HepG2 (cell line): ENCODE results near the gene JMJD8. TPM values are rescaled to one million over a fixed set of nuclear protein-coding genes. Genes with fewer than 3 reads are reported as not detected.
A peak's percentile ranks its signal among the peaks of the same experiment; 100 is the strongest.

ENCODE experiments used
- BRD4 ChIP-seq: sonication (generic); formaldehyde crosslinking; IDR thresholded peaks from 2 replicates; pipeline ENCODE4 v1.4.0; 2020; ENCODE audit warnings: missing genetic modification reagents
- GZF1 ChIP-seq: sonication (generic); formaldehyde crosslinking; IDR thresholded peaks from 2 replicates; pipeline ENCODE4 v1.5.1; 2020; ENCODE audit warnings: mild to moderate bottlenecking, missing genetic modification reagents
- KLF9 ChIP-seq: IDR thresholded peaks from 2 replicates; pipeline ENCODE4 v1.6.1; 2016; ENCODE audit warnings: low read depth
- NCOA2 ChIP-seq: sonication (generic); formaldehyde crosslinking; IDR thresholded peaks from 2 replicates; pipeline ENCODE4 v1.8.0; 2022; ENCODE audit warnings: inconsistent platforms
- PAF1 ChIP-seq: IDR thresholded peaks from 2 replicates; pipeline ENCODE4 v1.6.1; 2016; ENCODE audit warnings: missing genetic modification reagents, missing compliant biosample characterization
- PAX8 ChIP-seq: sonication (generic); formaldehyde crosslinking; IDR thresholded peaks from 2 replicates; pipeline ENCODE4 v1.8.0; 2022; ENCODE audit warnings: mild to moderate bottlenecking, missing genetic modification reagents, borderline replicate concordance
- PTBP1 ChIP-seq: fragments of 200-400 bp; formaldehyde crosslinking; IDR thresholded peaks from 2 replicates; pipeline ENCODE4 v1.6.1; 2018; ENCODE audit warnings: low read length, low read depth; ENCODE audit not compliant: poor library complexity, severe bottlenecking
- U2AF2 ChIP-seq: fragments of 200-400 bp; formaldehyde crosslinking; IDR thresholded peaks from 2 replicates; pipeline ENCODE4 v1.6.1; 2017; ENCODE audit warnings: low read depth, mild to moderate bottlenecking, low read length
- ZNF12 ChIP-seq: sonication (generic); formaldehyde crosslinking; IDR thresholded peaks from 2 replicates; pipeline ENCODE4 v1.5.0; 2020; ENCODE audit warnings: missing genetic modification reagents
- ZNF224 ChIP-seq: sonication (generic); formaldehyde crosslinking; IDR thresholded peaks from 2 replicates; pipeline ENCODE4 v1.5.0; 2020; ENCODE audit warnings: mild to moderate bottlenecking, missing genetic modification reagents
- ZNF441 ChIP-seq: sonication (generic); formaldehyde crosslinking; IDR thresholded peaks from 2 replicates; pipeline ENCODE4 v1.7.0; 2021; ENCODE audit warnings: missing genetic modification reagents, borderline replicate concordance
- ZNF546 ChIP-seq: sonication (generic); formaldehyde crosslinking; conservative IDR thresholded peaks from 2 replicates; pipeline ENCODE4 v1.8.1; 2023; ENCODE audit warnings: mild to moderate bottlenecking, missing genetic modification reagents
- ZNF607 ChIP-seq: sonication (generic); formaldehyde crosslinking; IDR thresholded peaks from 2 replicates; pipeline ENCODE4 v1.5.1; 2020; ENCODE audit warnings: missing genetic modification reagents, mild to moderate bottlenecking, borderline replicate concordance
- ZNF615 ChIP-seq: sonication (generic); formaldehyde crosslinking; IDR thresholded peaks from 2 replicates; pipeline ENCODE4 v1.5.0; 2020; ENCODE audit warnings: mild to moderate bottlenecking, missing genetic modification reagents, borderline replicate concordance
- ZNF792 ChIP-seq: IDR thresholded peaks from 2 replicates; pipeline ENCODE4 v1.6.1; 2016
- polyA plus RNA-seq, 8 experiments: library from polyadenylated mRNA; depleted of rRNA in 3 of 8; stranded (reverse) in 7 of 8; unstranded in 1 of 8; fragments of >200 nt; fragmentation: Illumina TruSeq in 4 of 8; extraction: Trizol in 4 of 8; gene quantifications; 2 replicates each; pipeline versions ENCODE4 v1.2.1 to v1.2.3, GENCODE V29; 2011 to 2016; ENCODE audit warnings: low read depth in 4 of 8, missing spikeins in 1 of 8, mixed read lengths in 1 of 8; ENCODE audit not compliant: insufficient read depth in 1 of 8
- total RNA-seq, 5 experiments: library from RNA; depleted of rRNA; stranded (reverse); fragments of >200 nt; fragmentation: Illumina TruSeq; extraction: Trizol; gene quantifications; 2 replicates each; pipeline ENCODE4 v1.2.3, GENCODE V29; 2016; ENCODE audit warnings: low read depth in 1 of 5
- TF ChIP-seq, protein P1 (sequence below): sonication (generic); formaldehyde crosslinking; IDR thresholded peaks from 2 replicates; pipeline ENCODE4 v1.9.0; 2021; ENCODE audit warnings: missing genetic modification reagents, borderline replicate concordance
- TF ChIP-seq, protein P2 (sequence below): sonication (generic); formaldehyde crosslinking; IDR thresholded peaks from 2 replicates; pipeline ENCODE4 v1.5.0; 2020; ENCODE audit warnings: mild to moderate bottlenecking, missing genetic modification reagents
- TF ChIP-seq, protein P3 (sequence below): sonication (generic); formaldehyde crosslinking; IDR thresholded peaks from 2 replicates; pipeline ENCODE4 v1.5.1; 2020; ENCODE audit warnings: mild to moderate bottlenecking, missing genetic modification reagents, moderate library complexity
- TF ChIP-seq, protein P4 (sequence below): sonication (generic); formaldehyde crosslinking; IDR thresholded peaks from 2 replicates; pipeline ENCODE4 v1.4.0; 2020; ENCODE audit warnings: missing genetic modification reagents, borderline replicate concordance

Gene JMJD8
- total and polyA plus RNA-seq, 2 of the 13 experiments (the other 11 are each of a cell fraction or from before 2014, with no cell fraction given) = 2.6 to 11.8 TPM

DNA sequence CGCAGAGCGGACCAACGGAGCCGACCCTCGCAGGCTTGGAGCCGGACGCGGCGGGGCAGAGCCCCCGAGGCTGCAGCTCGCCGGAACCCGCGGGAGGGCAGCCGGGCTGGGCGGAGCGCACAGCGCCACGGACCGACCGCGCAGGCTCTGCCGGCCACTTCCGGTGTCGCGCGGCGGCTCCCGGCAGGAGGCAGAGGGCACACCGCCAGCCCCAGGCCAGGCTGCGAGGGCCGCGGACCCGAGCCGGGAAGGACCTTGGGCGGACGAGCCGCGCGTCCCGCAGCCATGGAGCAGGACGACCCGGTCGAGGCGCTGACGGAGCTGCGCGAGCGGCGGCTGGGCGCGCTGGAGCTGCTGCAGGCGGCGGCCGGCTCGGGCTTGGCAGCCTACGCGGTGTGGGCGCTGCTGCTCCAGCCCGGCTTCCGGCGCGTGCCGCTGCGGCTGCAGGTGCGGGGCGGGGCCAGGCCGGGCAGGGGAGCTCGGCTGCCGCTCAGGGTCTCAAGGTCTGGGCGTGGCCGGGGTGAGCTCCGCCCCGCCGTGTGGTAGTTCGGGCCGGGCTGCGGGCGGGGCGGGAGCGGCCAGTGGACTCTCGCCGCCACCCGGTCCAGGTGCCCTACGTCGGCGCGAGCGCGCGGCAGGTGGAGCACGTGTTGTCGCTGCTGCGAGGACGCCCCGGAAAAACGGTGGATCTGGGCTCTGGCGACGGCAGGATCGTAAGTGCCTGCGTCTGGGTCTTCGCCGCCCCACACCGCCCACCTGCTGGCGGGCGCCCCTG, 37.0 kb upstream of the JMJD8 start, which contains the start of gene ANTKMT (continued):
- TF ChIP-seq ZNF546 (CRISPR knock-in tag) (no peak), GZF1 (CRISPR knock-in tag) (peak; percentile 47; the same call in 1 of the 2 replicates), ZNF792 (CRISPR knock-in tag) (no peak), NCOA2 (CRISPR knock-in tag) (no peak), U2AF2 (no peak), ZNF224 (CRISPR knock-in tag) (0 out of 2 replicates have a peak, but pooled peaks have one; percentile 47), ZNF441 (CRISPR knock-in tag) (no peak; the same call in 1 of the 2 replicates), ZNF615 (CRISPR knock-in tag) (no peak), PAX8 (CRISPR knock-in tag) (peak; percentile 56), BRD4 (CRISPR knock-in tag) (peak; percentile 70), KLF9 (0 out of 2 replicates have a peak, but pooled peaks have one; percentile 11), ZNF607 (CRISPR knock-in tag) (peak; percentile 90; the same call in 1 of the 2 replicates), PTBP1 (no peak), ZNF12 (CRISPR knock-in tag) (0 out of 2 replicates have a peak, but pooled peaks have one; percentile 20), PAF1 (CRISPR knock-in tag) (no peak)
- TF ChIP-seq, protein P1, sequence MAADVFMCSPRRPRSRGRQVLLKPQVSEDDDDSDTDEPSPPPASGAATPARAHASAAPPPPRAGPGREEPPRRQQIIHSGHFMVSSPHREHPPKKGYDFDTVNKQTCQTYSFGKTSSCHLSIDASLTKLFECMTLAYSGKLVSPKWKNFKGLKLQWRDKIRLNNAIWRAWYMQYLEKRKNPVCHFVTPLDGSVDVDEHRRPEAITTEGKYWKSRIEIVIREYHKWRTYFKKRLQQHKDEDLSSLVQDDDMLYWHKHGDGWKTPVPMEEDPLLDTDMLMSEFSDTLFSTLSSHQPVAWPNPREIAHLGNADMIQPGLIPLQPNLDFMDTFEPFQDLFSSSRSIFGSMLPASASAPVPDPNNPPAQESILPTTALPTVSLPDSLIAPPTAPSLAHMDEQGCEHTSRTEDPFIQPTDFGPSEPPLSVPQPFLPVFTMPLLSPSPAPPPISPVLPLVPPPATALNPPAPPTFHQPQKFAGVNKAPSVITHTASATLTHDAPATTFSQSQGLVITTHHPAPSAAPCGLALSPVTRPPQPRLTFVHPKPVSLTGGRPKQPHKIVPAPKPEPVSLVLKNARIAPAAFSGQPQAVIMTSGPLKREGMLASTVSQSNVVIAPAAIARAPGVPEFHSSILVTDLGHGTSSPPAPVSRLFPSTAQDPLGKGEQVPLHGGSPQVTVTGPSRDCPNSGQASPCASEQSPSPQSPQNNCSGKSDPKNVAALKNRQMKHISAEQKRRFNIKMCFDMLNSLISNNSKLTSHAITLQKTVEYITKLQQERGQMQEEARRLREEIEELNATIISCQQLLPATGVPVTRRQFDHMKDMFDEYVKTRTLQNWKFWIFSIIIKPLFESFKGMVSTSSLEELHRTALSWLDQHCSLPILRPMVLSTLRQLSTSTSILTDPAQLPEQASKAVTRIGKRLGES (CRISPR knock-in tag) = no peak
- TF ChIP-seq, protein P2, sequence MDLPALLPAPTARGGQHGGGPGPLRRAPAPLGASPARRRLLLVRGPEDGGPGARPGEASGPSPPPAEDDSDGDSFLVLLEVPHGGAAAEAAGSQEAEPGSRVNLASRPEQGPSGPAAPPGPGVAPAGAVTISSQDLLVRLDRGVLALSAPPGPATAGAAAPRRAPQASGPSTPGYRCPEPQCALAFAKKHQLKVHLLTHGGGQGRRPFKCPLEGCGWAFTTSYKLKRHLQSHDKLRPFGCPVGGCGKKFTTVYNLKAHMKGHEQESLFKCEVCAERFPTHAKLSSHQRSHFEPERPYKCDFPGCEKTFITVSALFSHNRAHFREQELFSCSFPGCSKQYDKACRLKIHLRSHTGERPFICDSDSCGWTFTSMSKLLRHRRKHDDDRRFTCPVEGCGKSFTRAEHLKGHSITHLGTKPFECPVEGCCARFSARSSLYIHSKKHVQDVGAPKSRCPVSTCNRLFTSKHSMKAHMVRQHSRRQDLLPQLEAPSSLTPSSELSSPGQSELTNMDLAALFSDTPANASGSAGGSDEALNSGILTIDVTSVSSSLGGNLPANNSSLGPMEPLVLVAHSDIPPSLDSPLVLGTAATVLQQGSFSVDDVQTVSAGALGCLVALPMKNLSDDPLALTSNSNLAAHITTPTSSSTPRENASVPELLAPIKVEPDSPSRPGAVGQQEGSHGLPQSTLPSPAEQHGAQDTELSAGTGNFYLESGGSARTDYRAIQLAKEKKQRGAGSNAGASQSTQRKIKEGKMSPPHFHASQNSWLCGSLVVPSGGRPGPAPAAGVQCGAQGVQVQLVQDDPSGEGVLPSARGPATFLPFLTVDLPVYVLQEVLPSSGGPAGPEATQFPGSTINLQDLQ (CRISPR knock-in tag) = no peak; the same call in 1 of the 2 replicates
- TF ChIP-seq, protein P3, sequence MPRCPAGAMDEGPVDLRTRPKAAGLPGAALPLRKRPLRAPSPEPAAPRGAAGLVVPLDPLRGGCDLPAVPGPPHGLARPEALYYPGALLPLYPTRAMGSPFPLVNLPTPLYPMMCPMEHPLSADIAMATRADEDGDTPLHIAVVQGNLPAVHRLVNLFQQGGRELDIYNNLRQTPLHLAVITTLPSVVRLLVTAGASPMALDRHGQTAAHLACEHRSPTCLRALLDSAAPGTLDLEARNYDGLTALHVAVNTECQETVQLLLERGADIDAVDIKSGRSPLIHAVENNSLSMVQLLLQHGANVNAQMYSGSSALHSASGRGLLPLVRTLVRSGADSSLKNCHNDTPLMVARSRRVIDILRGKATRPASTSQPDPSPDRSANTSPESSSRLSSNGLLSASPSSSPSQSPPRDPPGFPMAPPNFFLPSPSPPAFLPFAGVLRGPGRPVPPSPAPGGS (CRISPR knock-in tag) = peak; percentile 95
- TF ChIP-seq, protein P4, sequence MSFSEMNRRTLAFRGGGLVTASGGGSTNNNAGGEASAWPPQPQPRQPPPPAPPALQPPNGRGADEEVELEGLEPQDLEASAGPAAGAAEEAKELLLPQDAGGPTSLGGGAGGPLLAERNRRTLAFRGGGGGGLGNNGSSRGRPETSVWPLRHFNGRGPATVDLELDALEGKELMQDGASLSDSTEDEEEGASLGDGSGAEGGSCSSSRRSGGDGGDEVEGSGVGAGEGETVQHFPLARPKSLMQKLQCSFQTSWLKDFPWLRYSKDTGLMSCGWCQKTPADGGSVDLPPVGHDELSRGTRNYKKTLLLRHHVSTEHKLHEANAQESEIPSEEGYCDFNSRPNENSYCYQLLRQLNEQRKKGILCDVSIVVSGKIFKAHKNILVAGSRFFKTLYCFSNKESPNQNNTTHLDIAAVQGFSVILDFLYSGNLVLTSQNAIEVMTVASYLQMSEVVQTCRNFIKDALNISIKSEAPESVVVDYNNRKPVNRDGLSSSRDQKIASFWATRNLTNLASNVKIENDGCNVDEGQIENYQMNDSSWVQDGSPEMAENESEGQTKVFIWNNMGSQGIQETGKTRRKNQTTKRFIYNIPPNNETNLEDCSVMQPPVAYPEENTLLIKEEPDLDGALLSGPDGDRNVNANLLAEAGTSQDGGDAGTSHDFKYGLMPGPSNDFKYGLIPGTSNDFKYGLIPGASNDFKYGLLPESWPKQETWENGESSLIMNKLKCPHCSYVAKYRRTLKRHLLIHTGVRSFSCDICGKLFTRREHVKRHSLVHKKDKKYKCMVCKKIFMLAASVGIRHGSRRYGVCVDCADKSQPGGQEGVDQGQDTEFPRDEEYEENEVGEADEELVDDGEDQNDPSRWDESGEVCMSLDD (CRISPR knock-in tag) = no peak; the same call in none of the 2 replicates
